CD4-positive, alpha-beta memory T cell (primary cell): ENCODE measurements around the gene BCAN. TPM values are rescaled to one million over a fixed set of nuclear protein-coding genes. Genes with fewer than 3 reads are reported as not detected.
"Not testable (repeated sequence)": the region's sequence is repeated elsewhere in the genome, so short reads cannot be mapped to it uniquely, and the experiment has no call there.

Experiments
- CTCF ChIA-PET: fragments of 350-600 bp; sonication (Branson Sonifier 250); formaldehyde crosslinking; loops from one replicate; lab custom pipeline; 2021; ENCODE audit warnings: inconsistent platforms; ENCODE audit not compliant: partially characterized antibody; lab: Charles Lee
- POLR2A ChIA-PET: fragments of 350-600 bp; sonication (Branson Sonifier 250); formaldehyde crosslinking; loops from one replicate; lab custom pipeline; 2021; ENCODE audit not compliant: partially characterized antibody; lab: Charles Lee
- DNase-seq, 5 donors: peaks; one replicate each; pipeline versions ENCODE4 v3.0.0 to v3.0.0-alpha.2; 2020 to 2022; ENCODE audit warnings: mixed read lengths in 1 of 5
- H3K27ac ChIP-seq: one replicate; pipeline ENCODE4 v1.7.0; 2013; ENCODE audit warnings: low read depth, low read length
- H3K27me3 ChIP-seq: 2 replicates; pipeline ENCODE4 v1.7.0; 2013; ENCODE audit warnings: mild to moderate bottlenecking, low read length, moderate library complexity; ENCODE audit not compliant: insufficient read depth
- H3K36me3 ChIP-seq: 2 replicates; pipeline ENCODE4 v1.7.0; 2013; ENCODE audit warnings: mild to moderate bottlenecking, low read length, moderate library complexity; ENCODE audit not compliant: insufficient read depth
- H3K4me1 ChIP-seq: 2 replicates; pipeline ENCODE4 v1.7.0; 2013; ENCODE audit warnings: mild to moderate bottlenecking, low read length, moderate library complexity; ENCODE audit not compliant: insufficient read depth
- H3K4me3 ChIP-seq, 2 donors: one replicate each; pipeline ENCODE4 v1.7.0; 2013; ENCODE audit warnings: low read length in 2 of 2, mild to moderate bottlenecking in 1 of 2
- H3K9me3 ChIP-seq, 2 donors: one replicate each; pipeline ENCODE4 v1.7.0; 2013; ENCODE audit warnings: low read length in 2 of 2, control low read depth in 1 of 2; ENCODE audit not compliant: control insufficient read depth in 1 of 2
- H3K27ac Mint-ChIP-seq, 7 donors: one replicate each; pipeline ENCODE4 v1.8.0; 2020 to 2021; ENCODE audit warnings: mixed read lengths in 7 of 7, mild to moderate bottlenecking in 6 of 7, inconsistent platforms in 3 of 7, moderate library complexity in 3 of 7
- H3K27me3 Mint-ChIP-seq, 2 donors: one replicate each; pipeline ENCODE4 v1.8.0; 2020 to 2021; ENCODE audit warnings: mixed read lengths in 2 of 2
- H3K36me3 Mint-ChIP-seq, 2 donors: one replicate each; pipeline ENCODE4 v1.8.0; 2020 to 2021; ENCODE audit warnings: mixed read lengths in 2 of 2, inconsistent platforms in 1 of 2, mild to moderate bottlenecking in 1 of 2
- H3K4me1 Mint-ChIP-seq, 4 donors: one replicate each; pipeline ENCODE4 v1.8.0; 2020 to 2021; ENCODE audit warnings: mixed read lengths in 4 of 4, mild to moderate bottlenecking in 1 of 4
- H3K4me3 Mint-ChIP-seq, 8 donors: one replicate each; pipeline ENCODE4 v1.8.0; 2020 to 2021; ENCODE audit warnings: mixed read lengths in 8 of 8, mild to moderate bottlenecking in 7 of 8, moderate library complexity in 6 of 8, inconsistent platforms in 3 of 8
- H3K9me3 Mint-ChIP-seq, 8 donors: one replicate each; pipeline ENCODE4 v1.8.0; 2020 to 2021; ENCODE audit warnings: mixed read lengths in 8 of 8, mild to moderate bottlenecking in 5 of 8, inconsistent platforms in 3 of 8, moderate library complexity in 1 of 8
- intact Hi-C: fragments of 100-400 bp; cut with micrococcal nuclease; formaldehyde crosslinking; loops from one replicate; pipeline ENCODE4 v1.15.1; 2023
- polyA plus RNA-seq, 2 donors: library from polyadenylated mRNA; unstranded; fragments of 300-500 nt; fragmentation: Illumina TruSeq; gene quantifications; one replicate each; pipeline ENCODE4 v1.2.3, GENCODE V29; 2021
- total RNA-seq, 2 experiments: library from RNA; stranded (reverse); gene quantifications; one replicate each; pipeline ENCODE4 v1.2.3, GENCODE V29; 2021

The BCAN gene
- total and polyA plus RNA-seq, 4 experiments from 2014 or later: not detected

DNA sequence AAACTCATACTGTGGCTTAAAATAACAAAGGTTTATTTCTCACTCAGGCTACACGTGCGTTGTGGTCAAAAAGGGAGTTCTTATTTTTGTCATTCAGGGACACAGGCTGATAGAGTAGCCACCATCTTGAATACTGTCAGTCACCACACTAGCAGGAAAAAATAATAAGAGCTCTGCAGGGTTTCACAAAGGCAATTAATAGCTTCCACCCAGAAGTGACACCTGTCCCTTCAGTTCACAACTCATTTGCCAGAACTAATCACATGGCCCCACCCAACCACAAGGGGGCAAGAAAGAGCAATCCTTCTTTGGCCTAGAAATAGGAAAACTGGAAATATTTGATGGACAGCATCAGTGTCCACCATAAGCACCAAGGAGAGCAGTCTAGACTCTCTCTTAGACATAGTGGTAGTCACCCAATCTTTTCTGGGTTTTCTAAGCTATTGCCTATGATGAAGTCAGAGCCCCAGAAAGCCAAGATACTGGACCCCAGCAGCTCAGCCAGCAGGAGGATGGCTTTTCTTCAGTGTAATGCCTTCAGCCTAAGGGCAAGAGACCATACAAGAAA, 14.5 kb upstream of the BCAN start:
- H3K4me1 ChIP-seq: peaks cover 20% of the 10 kb centered on the region
- peak in 2 of 5 donors; percentile 38 to 44 for DNase-seq
- no peaks in the 10 kb centered on the region for H3K9me3 ChIP-seq
- Mint-ChIP-seq H3K9me3 (peaks cover 0 to 2% (median 0%) of the 10 kb centered on the region in 8 donors), H3K4me1 (peaks cover 6 to 16% (median 10%) of the 10 kb centered on the region in 4 donors), H3K27me3 (peaks cover 39 to 41% of the 10 kb centered on the region in 2 donors), H3K36me3 (no peaks in the 10 kb centered on the region), H3K4me3 (peak overlapping the region in 1 of 8 donors; percentile 6), H3K27ac (no peak overlapping the region)
- ChIA-PET POLR2A (interaction anchor here (1.2 kb wide), 2 partner anchors 30 to 50 kb away, joined by 3 to 4 read pairs; partner anchors contain the start of gene NES), CTCF (interaction anchor here (0.7 to 9.0 kb wide), 28 partner anchors 11 to 258 kb away, joined by 3 to 153 read pairs (median 4); partner anchors contain the start of genes BCAN, GPATCH4 and NES)
- intact Hi-C loops: loop anchor here (5.0 to 10.0 kb wide), 2 partner anchors 77 to 100 kb away; partner anchors contain the start of genes CRABP2, ISG20L2 and METTL25B
- H3K27ac ChIP-seq: no peak overlapping the region
- H3K27me3 ChIP-seq: peaks cover 23% of the 10 kb centered on the region
- H3K4me3 ChIP-seq: no peak overlapping the region
- no peaks in the 10 kb centered on the region for H3K36me3 ChIP-seq

DNA sequence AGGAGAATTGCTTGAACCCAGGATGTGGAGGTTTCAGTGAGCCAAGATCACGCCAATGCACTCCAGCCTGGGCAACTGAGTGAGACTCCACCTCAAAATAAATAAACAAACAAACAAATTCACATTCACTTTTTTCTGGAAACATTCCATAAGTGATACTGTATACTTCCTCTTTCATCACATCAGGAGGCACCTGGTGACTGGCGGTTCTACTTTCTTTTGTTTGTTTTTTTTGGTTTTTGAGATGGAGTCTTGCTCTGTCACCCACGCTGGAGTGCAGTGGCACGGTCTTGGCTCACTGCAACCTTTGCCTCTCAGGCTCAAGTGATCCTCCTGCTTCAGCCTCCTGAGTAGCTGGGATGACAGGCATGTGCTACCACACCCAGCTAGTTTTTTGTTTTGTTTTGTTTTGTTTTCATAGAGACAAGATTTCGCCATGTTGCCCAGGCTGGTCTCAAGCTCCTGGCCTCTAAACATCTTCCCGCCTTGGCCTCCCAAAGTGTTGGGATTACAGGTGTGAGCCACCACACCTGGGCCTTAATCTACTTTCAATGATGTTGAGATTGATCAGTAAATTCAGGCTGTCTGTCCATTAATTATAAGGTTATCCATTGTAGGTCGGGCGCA, 12.0 kb upstream of the BCAN start:
- H3K36me3 Mint-ChIP-seq: no peaks in the 10 kb centered on the region
- H3K4me3 Mint-ChIP-seq: no peak overlapping the region

GRCh38 chr1:156631152-156631551, 10.8 kb upstream of the BCAN start:
- intact Hi-C loops, H3K36me3 Mint-ChIP-seq, H3K9me3 Mint-ChIP-seq, H3K4me3 ChIP-seq, H3K27ac ChIP-seq, H3K9me3 ChIP-seq, H3K4me3 Mint-ChIP-seq, POLR2A ChIA-PET, H3K4me1 Mint-ChIP-seq, H3K36me3 ChIP-seq, H3K4me1 ChIP-seq, H3K27ac Mint-ChIP-seq, DNase-seq: not testable (repeated sequence)
- peaks cover 14% of the 10 kb centered on the region for H3K27me3 ChIP-seq
- CTCF ChIA-PET: interaction anchor here (0.7 to 9.0 kb wide), 3 partner anchors 12 to 91 kb away, joined by 3 to 153 read pairs (median 7); no protein-coding TSS in a partner anchor
- peaks cover 47 to 49% of the 10 kb centered on the region in 2 donors for H3K27me3 Mint-ChIP-seq

More for the DNA sequence above, 12.0 kb upstream of the BCAN start:
- Mint-ChIP-seq H3K27ac (no peak overlapping the region), H3K4me1 (peaks cover 5 to 9% (median 6%) of the 10 kb centered on the region in 4 donors), H3K9me3 (no peaks in the 10 kb centered on the region), H3K27me3 (peaks cover 46 to 50% of the 10 kb centered on the region in 2 donors)
- ChIA-PET CTCF (interaction anchor here (0.7 to 9.0 kb wide), 4 partner anchors 10 to 96 kb away, joined by 3 to 153 read pairs (median 6); no protein-coding TSS in a partner anchor), POLR2A (no interaction called here)
- no peak for DNase-seq
- intact Hi-C loops: loop anchor here (5.0 to 10.0 kb wide), 2 partner anchors 75 to 97 kb away; partner anchors contain the start of genes CRABP2, ISG20L2 and METTL25B
- no peaks in the 10 kb centered on the region for H3K9me3 ChIP-seq
- no peaks in the 10 kb centered on the region for H3K36me3 ChIP-seq
- H3K4me1 ChIP-seq: peaks cover 9% of the 10 kb centered on the region
- H3K27ac ChIP-seq: no peak overlapping the region
- H3K27me3 ChIP-seq: peaks cover 10% of the 10 kb centered on the region
- H3K4me3 ChIP-seq: no peak overlapping the region

GRCh38 chr1:156632355-156632754, 9.6 kb upstream of the BCAN start:
- peaks cover 47 to 50% of the 10 kb centered on the region in 2 donors for H3K27me3 Mint-ChIP-seq
- Histone ChIP-seq H3K9me3 (no peaks in the 10 kb centered on the region), H3K27me3 (peaks cover 8% of the 10 kb centered on the region), H3K4me1 (no peaks in the 10 kb centered on the region), H3K27ac (no peak overlapping the region), H3K36me3 (no peaks in the 10 kb centered on the region), H3K4me3 (no peak overlapping the region)
- H3K4me3 Mint-ChIP-seq: no peak overlapping the region
- H3K9me3 Mint-ChIP-seq: no peaks in the 10 kb centered on the region
- ChIA-PET POLR2A (no interaction called here), CTCF (interaction anchor here (1.0 kb wide), 1 partner anchor 46 kb away, joined by 3 read pairs; no protein-coding TSS in a partner anchor)
- intact Hi-C loops: no loop called here
- no peaks in the 10 kb centered on the region for H3K36me3 Mint-ChIP-seq
- H3K4me1 Mint-ChIP-seq: peaks cover 0 to 2% (median 0%) of the 10 kb centered on the region in 4 donors
- DNase-seq: no peak
- H3K27ac Mint-ChIP-seq: no peak overlapping the region

DNA sequence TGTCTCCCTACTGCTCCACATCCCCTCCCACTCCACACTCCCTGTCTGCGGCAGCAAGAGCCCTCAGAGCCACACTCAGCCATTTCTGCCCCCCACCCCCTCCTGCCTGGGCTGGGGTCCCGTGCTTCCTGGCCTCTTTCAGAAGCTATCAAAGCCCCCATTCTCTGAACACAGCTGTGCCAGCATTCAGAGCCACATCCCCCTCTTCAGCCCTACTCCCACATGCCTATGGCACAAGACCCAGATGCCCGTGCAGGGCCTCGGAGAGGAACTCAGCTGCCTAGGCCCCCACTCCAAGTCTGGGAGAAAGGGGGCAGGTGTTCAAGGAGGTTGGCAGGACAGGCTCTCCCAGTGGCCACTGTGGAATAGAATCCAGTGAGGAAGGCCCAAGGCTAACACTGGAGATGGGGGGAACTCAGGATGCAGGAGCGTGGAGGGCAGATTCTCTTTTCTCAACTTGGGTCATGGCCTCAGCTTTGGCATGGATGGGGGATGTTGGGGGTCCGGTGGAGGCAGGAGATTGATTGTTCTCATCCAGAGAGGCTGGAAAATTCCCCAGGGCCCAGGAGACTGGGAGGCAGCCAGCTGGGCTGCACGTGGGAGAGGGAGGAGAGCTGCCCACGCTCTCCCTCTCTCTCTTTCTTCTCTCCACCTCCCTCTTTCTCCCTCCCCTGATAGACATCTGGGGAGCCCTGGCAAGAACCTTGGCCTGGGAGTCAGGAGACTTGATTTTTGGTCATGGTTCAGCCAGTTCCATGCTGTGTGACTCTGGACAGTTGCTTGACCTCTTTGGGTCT, 3.5 kb upstream of the BCAN start:
- Histone ChIP-seq H3K4me1 (peaks cover 24% of the 10 kb centered on the region), H3K36me3 (no peaks in the 10 kb centered on the region), H3K27ac (no peak overlapping the region), H3K27me3 (peaks cover 57% of the 10 kb centered on the region), H3K9me3 (no peaks in the 10 kb centered on the region), H3K4me3 (no peak overlapping the region)
- Mint-ChIP-seq H3K9me3 (peaks cover 0 to 3% (median 0%) of the 10 kb centered on the region in 8 donors), H3K27ac (no peak overlapping the region), H3K27me3 (peaks cover 53 to 70% of the 10 kb centered on the region in 2 donors), H3K4me3 (no peak overlapping the region), H3K36me3 (no peaks in the 10 kb centered on the region), H3K4me1 (peaks cover 8 to 24% (median 17%) of the 10 kb centered on the region in 4 donors)
- ChIA-PET POLR2A (no interaction called here), CTCF (interaction anchor here (3.1 kb wide), 1 partner anchor 11 kb away, joined by 11 read pairs; no protein-coding TSS in a partner anchor)
- no peak for DNase-seq
- intact Hi-C loops: no loop called here

DNA sequence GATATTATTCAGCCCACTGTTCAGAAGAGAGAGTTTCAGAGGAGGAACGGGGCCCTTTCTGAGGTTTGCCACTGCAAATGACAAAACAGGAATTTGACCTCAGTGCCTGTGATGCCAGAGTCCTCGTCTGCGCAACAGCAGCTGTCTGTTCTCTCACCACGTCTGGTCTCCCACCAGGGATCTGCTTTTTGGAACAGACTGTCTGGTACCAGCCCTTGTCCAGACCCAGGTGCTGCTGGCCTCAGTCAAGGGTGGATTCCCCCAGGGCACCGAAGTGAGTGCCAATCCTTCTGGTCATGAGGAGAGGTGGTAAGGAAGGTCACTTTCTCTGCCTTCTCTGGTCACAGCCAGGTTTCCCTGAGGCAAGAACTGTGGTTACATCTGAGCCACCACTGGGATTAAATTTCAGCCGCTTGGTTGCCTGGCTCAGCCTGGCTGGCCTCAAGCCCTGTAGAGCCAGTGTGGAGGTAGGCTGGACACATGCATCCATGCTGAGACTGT, 2.3 kb upstream of the BCAN start:
- no peaks in the 10 kb centered on the region for H3K36me3 Mint-ChIP-seq
- peaks cover 0 to 3% (median 0%) of the 10 kb centered on the region in 8 donors for H3K9me3 Mint-ChIP-seq
- no peak overlapping the region for H3K27ac Mint-ChIP-seq
- H3K9me3 ChIP-seq: no peaks in the 10 kb centered on the region
- CTCF ChIA-PET: interaction anchor here (3.1 kb wide), 1 partner anchor 12 kb away, joined by 11 read pairs; no protein-coding TSS in a partner anchor
- peaks cover 32% of the 10 kb centered on the region for H3K4me1 ChIP-seq
- POLR2A ChIA-PET: no interaction called here
- H3K4me3 Mint-ChIP-seq: no peak overlapping the region
- H3K36me3 ChIP-seq: no peaks in the 10 kb centered on the region
- H3K4me1 Mint-ChIP-seq: peaks cover 12 to 29% (median 22%) of the 10 kb centered on the region in 4 donors
- no peak overlapping the region for H3K4me3 ChIP-seq
- peaks cover 69% of the 10 kb centered on the region for H3K27me3 ChIP-seq
- intact Hi-C loops: no loop called here
- DNase-seq: no peak
- H3K27ac ChIP-seq: no peak overlapping the region
- peaks cover 57 to 70% of the 10 kb centered on the region in 2 donors for H3K27me3 Mint-ChIP-seq
